ENCODE measurements around the gene TMEM233.

TMEM233 gene

DNA sequence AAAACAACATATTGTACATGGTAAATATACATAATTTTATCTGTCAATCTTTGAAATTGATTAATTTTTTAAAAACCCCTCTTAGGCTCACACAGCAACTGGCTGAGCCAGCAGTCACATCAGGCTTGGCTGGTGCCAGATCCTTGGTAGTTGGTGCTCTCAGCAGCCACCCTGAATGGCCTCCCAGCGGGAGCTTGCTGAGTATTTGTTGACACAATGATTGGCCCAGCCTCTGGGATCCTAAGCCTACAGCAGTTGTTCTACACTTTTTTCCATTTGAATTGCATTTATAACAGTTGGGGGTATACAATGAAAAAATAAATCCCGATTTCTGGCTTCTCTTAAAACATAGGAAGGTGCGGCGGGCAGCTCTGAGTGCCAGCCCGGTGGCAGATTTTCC, 85.5 kb downstream of the TMEM233 start:
- DNase-seq (ENCODE audit: extremely low read depth, low read depth) = no peak
- TF ChIP-seq, protein P1, sequence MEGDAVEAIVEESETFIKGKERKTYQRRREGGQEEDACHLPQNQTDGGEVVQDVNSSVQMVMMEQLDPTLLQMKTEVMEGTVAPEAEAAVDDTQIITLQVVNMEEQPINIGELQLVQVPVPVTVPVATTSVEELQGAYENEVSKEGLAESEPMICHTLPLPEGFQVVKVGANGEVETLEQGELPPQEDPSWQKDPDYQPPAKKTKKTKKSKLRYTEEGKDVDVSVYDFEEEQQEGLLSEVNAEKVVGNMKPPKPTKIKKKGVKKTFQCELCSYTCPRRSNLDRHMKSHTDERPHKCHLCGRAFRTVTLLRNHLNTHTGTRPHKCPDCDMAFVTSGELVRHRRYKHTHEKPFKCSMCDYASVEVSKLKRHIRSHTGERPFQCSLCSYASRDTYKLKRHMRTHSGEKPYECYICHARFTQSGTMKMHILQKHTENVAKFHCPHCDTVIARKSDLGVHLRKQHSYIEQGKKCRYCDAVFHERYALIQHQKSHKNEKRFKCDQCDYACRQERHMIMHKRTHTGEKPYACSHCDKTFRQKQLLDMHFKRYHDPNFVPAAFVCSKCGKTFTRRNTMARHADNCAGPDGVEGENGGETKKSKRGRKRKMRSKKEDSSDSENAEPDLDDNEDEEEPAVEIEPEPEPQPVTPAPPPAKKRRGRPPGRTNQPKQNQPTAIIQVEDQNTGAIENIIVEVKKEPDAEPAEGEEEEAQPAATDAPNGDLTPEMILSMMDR (IDR thresholded peaks at IDR 0.05; ENCODE audit: low read depth, low read length, missing control alignments) = no peak
- no peak overlapping the region for H3K4me3 ChIP-seq (replicated peaks; ENCODE audit: low read depth, low read length)

DNA sequence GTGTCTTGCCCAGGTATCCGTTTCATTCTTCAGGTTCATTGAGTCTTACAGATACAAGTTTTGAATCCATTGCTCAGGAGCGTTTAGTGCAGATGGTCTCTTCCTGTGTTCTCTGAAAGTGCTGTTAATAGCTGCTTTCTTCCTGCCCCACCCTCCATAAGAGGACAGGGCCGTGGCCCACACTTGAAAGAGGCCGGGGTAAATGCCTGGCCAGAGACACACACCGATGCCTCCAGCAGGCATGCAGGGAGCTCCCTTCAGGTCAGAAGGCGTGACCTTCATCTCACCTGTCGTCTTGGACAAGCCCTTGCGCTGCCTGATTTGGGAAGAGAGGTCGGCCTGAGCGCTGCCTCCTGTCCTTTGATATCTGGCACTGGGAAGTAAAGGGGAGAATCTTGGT, 85.9 kb downstream of the TMEM233 start:
- no peak for DNase-seq (ENCODE audit: extremely low read depth, low read depth)
- H3K4me3 ChIP-seq (replicated peaks; ENCODE audit: low read depth, low read length) = no peak overlapping the region
- TF ChIP-seq, protein P1 (IDR thresholded peaks at IDR 0.05; ENCODE audit: low read depth, low read length, missing control alignments) = no peak

DNA sequence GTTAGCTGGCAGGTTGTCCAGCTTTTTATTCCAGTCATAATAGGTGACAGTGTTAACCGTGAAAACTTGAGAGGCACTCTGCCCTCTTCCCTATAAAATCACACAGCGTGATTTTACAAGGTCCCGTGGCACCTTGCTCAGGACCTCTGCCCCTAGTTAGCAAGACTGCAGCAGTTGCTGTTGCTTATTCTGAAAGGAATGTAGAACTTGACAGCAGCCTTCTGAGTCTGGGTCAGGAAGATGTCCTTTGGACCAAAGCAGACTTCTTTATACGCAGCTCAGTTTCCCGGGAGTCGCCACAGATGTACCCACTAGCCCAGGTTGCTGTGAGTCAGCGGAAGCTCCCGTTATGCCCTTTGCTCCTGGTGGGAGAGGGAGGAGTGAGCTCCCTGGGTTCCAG, 87.5 kb downstream of the TMEM233 start:
- no peak for DNase-seq (ENCODE audit: extremely low read depth, low read depth)

GRCh38 chr12:119681728-119682638, 88.4 kb downstream of the TMEM233 start:
- H3K4me3 ChIP-seq (replicated peaks; ENCODE audit: low read depth, low read length) = no peak overlapping the region
- DNase-seq (ENCODE audit: extremely low read depth, low read depth) = no peak
- TF ChIP-seq, protein P1 (IDR thresholded peaks at IDR 0.05; ENCODE audit: low read depth, low read length, missing control alignments) = no peak

More for the DNA sequence above, 87.5 kb downstream of the TMEM233 start:
- TF ChIP-seq, protein P1 (IDR thresholded peaks at IDR 0.05; ENCODE audit: low read depth, low read length, missing control alignments) = no peak
- no peak overlapping the region for H3K4me3 ChIP-seq (replicated peaks; ENCODE audit: low read depth, low read length)

GRCh38 chr12:119682639-119683252, 89.2 kb downstream of the TMEM233 start:
- no peak for DNase-seq (ENCODE audit: extremely low read depth, low read depth)
- TF ChIP-seq, protein P1 (IDR thresholded peaks at IDR 0.05; ENCODE audit: low read depth, low read length, missing control alignments) = no peak
- no peak overlapping the region for H3K4me3 ChIP-seq (replicated peaks; ENCODE audit: low read depth, low read length)

GRCh38 chr12:119683413-119683812, 89.8 kb downstream of the TMEM233 start:
- no peak overlapping the region for H3K4me3 ChIP-seq (replicated peaks; ENCODE audit: low read depth, low read length)
- TF ChIP-seq, protein P1 (IDR thresholded peaks at IDR 0.05; ENCODE audit: low read depth, low read length, missing control alignments) = no peak
- DNase-seq (ENCODE audit: extremely low read depth, low read depth) = no peak

Data from HFF-Myc (cell line).